CD4-positive, alpha-beta T cell treated with Interleukin-4 for 4 hours (primary cell): ENCODE measurements around the gene GRIK5.
A peak's percentile ranks its signal among the peaks of the same experiment; 100 is the strongest.
"Not testable (repeated sequence)": the region's sequence is repeated elsewhere in the genome, so short reads cannot be mapped to it uniquely, and the experiment has no call there.

Source experiments
- DNase-seq: peaks from one replicate; pipeline ENCODE4 v3.0.0-alpha.2; 2020

GRIK5 gene

GRCh38 chr19:42069619-42070351 is at the start of gene GRIK5:
GRIK5 (minus strand) TSS chr19:42070206; CDS start chr19:42065770, 4,436 bp downstream.
- no peak for DNase-seq

GRCh38 chr19:42117076-42117475 is 47.1 kb upstream of the GRIK5 start:
- no peak for DNase-seq

GRCh38 chr19:42116308-42117075 is 46.5 kb upstream of the GRIK5 start:
- no peak for DNase-seq

- no peak for DNase-seq
Measured at GRCh38 chr19:42115705-42116104, 45.7 kb upstream of the GRIK5 start.

- DNase-seq, result no peak
Measured at GRCh38 chr19:42115219-42115618, 45.2 kb upstream of the GRIK5 start.

GRCh38 chr19:42114412-42114811 is 44.4 kb upstream of the GRIK5 start:
- no peak for DNase-seq

- no peak for DNase-seq
Measured at GRCh38 chr19:42113641-42114348, 43.8 kb upstream of the GRIK5 start.

GRCh38 chr19:42111811-42112210 is 41.8 kb upstream of the GRIK5 start:
- DNase-seq, result no peak

- DNase-seq, result no peak
Measured at GRCh38 chr19:42111384-42111783, 41.4 kb upstream of the GRIK5 start.

GRCh38 chr19:42110658-42111057 is 40.7 kb upstream of the GRIK5 start:
- no peak for DNase-seq

GRCh38 chr19:42109896-42110295 is 39.9 kb upstream of the GRIK5 start:
- DNase-seq, result no peak

- peak; percentile 88 for DNase-seq
Measured at GRCh38 chr19:42108527-42109389, 38.8 kb upstream of the GRIK5 start.

GRCh38 chr19:42105368-42105767 is 35.4 kb upstream of the GRIK5 start:
- no peak for DNase-seq

- no peak for DNase-seq
Measured at GRCh38 chr19:42102877-42103276, 32.9 kb upstream of the GRIK5 start.

GRCh38 chr19:42100241-42100640 is 30.2 kb upstream of the GRIK5 start:
- not testable (repeated sequence) for DNase-seq

- no peak for DNase-seq
Measured at GRCh38 chr19:42099336-42099925, 29.4 kb upstream of the GRIK5 start.

- no peak for DNase-seq
Measured at GRCh38 chr19:42098781-42099180, 28.8 kb upstream of the GRIK5 start.

- DNase-seq, result no peak
Measured at GRCh38 chr19:42097461-42097860, 27.5 kb upstream of the GRIK5 start.

GRCh38 chr19:42096255-42096837 is 26.3 kb upstream of the GRIK5 start:
- DNase-seq, result no peak

GRCh38 chr19:42095814-42096230 is 25.8 kb upstream of the GRIK5 start:
- no peak for DNase-seq

GRCh38 chr19:42095142-42095813 is 25.3 kb upstream of the GRIK5 start:
- DNase-seq, result no peak
